GM12801 (cell line): ENCODE results near the gene ERICH6B.

Experiments
- TF ChIP-seq, protein P1 (sequence below): IDR thresholded peaks from one replicate; pipeline ENCODE4 v1.5.1; 2011; ENCODE audit warnings: control low read depth; ENCODE audit not compliant: insufficient read length; ENCODE audit errors: extremely low read depth

Gene ERICH6B

DNA sequence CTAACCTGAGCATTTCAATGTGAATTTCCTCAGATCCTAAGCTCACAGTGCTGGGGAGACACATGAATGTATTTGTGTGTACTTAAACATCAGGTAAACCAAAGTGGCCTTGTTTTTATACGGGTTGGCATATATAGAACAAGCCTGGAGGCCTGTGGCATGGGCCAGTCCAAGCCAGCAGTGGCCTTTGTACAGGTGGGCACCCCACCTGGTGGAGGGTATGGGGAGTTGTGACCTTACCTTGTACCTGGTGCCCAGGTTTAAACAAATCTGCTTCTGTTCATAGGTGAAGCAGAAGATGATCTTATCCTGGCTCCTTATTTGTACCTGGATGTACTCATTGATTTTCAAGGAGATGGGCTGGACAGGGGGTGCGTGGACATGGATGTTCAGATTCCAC lies 71.0 kb downstream of the ERICH6B start:
- TF ChIP-seq, protein P1, sequence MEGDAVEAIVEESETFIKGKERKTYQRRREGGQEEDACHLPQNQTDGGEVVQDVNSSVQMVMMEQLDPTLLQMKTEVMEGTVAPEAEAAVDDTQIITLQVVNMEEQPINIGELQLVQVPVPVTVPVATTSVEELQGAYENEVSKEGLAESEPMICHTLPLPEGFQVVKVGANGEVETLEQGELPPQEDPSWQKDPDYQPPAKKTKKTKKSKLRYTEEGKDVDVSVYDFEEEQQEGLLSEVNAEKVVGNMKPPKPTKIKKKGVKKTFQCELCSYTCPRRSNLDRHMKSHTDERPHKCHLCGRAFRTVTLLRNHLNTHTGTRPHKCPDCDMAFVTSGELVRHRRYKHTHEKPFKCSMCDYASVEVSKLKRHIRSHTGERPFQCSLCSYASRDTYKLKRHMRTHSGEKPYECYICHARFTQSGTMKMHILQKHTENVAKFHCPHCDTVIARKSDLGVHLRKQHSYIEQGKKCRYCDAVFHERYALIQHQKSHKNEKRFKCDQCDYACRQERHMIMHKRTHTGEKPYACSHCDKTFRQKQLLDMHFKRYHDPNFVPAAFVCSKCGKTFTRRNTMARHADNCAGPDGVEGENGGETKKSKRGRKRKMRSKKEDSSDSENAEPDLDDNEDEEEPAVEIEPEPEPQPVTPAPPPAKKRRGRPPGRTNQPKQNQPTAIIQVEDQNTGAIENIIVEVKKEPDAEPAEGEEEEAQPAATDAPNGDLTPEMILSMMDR = no peak

DNA sequence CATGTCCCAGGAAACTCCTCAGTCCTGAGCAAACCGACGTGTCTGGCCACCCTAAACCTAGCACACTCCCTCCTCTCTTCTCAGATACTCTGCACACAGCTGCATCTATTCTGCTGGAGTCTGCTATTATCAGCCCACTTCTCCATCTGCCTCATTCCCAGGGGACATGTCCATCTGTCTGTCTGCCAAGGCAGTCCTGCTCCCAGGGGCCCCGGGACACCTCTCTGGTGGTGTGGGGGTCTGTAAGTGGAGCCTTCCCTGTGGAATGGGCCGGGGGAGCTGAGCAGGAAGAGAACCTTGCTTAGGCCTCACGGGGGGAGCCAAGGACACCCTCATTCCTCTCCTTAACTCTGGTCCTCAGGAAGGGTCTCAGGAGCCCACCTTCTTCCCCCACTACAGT lies 72.7 kb downstream of the ERICH6B start:
- TF ChIP-seq, protein P1 = no peak

DNA sequence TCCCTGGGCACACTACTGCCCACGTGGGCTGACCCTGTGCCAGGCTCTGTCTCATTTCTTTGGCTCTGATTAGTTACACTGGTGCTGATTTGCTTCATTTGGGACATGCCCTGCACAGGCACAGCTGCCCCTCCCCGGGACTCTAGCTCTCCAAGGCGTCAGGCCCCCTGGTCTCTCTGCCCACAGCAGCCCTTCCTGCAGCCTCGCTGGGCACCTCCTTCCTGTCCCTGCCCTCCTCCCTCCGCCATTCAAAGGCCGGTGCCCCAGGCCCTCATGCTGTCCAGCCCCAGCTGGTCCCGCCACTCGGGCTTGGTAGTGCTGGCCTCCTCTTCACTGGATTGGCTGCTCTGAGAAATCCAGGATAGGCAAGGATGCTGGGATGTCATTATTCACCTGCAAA lies 73.1 kb downstream of the ERICH6B start:
- TF ChIP-seq, protein P1 = no peak

DNA sequence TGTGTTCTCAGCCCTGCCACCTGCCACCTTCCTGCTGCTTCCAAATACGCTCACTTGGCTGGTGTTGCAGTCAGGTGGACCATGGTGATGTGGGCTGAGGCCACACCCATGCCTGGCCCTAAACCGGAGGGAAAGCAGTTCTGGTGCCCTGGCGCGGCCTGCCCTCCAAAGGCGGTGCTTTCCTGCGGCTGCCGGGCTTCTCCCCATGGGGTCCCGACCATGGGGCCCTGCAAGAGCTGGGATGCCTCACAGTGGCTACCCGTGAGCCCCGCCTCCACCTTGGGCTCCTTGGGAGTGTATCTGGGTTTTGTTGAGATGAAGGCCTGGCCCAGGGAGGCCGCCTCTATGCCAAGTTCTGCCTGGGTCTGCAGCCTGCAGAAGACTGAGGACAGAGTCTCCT lies 73.7 kb downstream of the ERICH6B start:
- TF ChIP-seq, protein P1 = no peak

DNA sequence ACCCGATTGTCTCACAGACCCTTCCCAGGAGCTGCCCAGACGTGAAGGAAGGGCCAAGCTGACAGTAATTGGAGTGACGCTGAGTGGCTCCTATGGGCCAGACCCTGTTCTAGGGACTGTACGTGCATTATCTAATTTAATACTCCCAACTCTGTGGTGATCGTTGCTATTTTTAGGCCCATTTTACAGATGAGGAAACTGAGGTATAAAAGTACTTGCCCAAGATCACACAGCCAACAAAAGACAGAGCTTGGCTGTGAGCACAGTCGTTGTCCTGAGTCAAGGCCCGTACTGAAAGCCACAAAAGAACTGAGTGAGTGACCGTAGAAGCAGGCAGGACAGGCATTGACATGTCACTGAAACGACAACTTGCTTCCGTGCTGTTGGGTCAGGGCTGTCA lies 74.7 kb downstream of the ERICH6B start:
- TF ChIP-seq, protein P1 = no peak

DNA sequence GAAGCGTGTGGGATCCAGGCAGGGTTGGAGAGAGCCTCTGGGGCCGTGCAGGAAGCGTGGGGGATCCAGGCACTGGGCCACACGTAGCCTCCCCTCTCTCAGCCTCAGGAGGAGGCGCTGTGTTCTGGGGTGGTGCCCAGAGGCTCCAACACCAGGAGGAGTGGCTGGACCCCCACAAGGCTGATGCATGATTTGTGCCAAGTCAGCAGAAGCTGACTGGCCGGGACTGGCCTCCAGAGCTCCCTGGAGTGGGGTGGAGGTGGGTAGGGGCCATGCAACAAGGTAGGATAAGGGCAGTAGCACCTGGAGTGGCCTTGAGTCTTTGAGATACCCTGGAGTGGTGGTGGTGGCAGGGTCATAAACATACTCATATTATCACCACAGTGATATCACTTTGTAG lies 75.3 kb downstream of the ERICH6B start:
- TF ChIP-seq, protein P1 = no peak

DNA sequence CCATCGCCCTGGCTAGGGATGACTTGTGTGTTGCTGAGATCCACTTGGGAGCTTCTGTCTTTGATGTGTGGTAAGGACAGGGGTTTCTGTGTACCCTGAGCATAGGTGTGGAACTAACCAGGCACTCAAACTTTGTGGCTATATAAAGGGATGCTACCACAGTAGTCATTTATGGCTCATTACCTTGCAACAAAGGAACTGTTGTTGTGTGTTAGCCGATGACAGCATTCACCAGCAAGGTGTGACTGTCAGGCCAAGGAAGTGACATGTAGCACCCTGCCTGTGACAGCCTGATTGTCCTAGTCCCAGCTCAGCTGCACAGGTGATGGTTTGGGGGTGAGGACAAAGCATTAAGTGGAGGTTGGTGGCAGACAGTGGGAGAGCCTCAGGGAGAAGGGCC lies 77.2 kb downstream of the ERICH6B start:
- TF ChIP-seq, protein P1 = no peak

DNA sequence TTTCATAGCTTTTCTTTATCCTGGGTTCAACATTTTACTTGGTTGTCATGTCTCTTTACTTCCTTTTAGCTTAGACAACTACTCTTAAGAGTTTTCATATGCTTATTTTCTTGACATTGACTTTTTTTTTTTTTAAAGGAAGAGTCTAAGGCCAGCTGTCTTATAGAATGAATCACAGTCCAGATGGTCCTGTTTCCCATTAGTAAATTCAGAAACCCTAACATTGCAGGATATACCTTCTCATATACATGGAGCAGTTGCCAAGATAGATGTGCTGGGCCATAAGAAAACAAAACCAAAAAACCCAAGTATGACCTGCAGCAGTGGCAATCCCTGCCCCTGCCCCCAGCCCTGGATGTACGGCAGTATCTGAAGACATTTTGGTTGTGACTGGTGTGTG lies 78.0 kb downstream of the ERICH6B start:
- TF ChIP-seq, protein P1 = no peak
